ENCODE data around the gene GM2A. TPM values are rescaled to one million over a fixed set of nuclear protein-coding genes. Genes with fewer than 3 reads are reported as not detected.

The GM2A gene
- total and polyA plus RNA-seq, 2 of the 13 experiments (the other 11 are each of a cell fraction or from before 2014, with no cell fraction given), result 14.6 to 29.6 TPM

- no peak for DNase-seq (ENCODE audit: low spot score)
- FAIRE-seq, result no peak
Measured at GRCh38 chr5:151212406-151212798, 40.6 kb upstream of the GM2A start.

More at GRCh38 chr5:151212406-151212798, 40.6 kb upstream of the GM2A start:
- Histone ChIP-seq H2AFZ (ENCODE audit: low read length) (no peak overlapping the region), H3K4me1 (ENCODE audit: insufficient read depth, low read length) (peaks cover 56% of the 10 kb centered on the region), H3K27ac (ENCODE audit: extremely low read length, insufficient read depth, low read length) (no peak overlapping the region), H3K9me3 (ENCODE audit: low read length) (no peaks in the 10 kb centered on the region), H3K36me3 (replicated peaks in 1 of 2; ENCODE audit: control insufficient read depth in 1 of 2, insufficient read depth in 2 of 2, low read length in 2 of 2) (no peaks in the 10 kb centered on the region), H3K4me3 (replicated peaks in 1 of 3; ENCODE audit: insufficient read depth in 1 of 3, low read depth in 2 of 3, low read length in 3 of 3) (no peak overlapping the region), H4K20me1 (ENCODE audit: insufficient read depth, low read length) (no peaks in the 10 kb centered on the region), H3K4me2 (ENCODE audit: low read depth, low read length) (no peak overlapping the region), H3K79me2 (ENCODE audit: insufficient read depth, low read length) (no peaks in the 10 kb centered on the region), H3K9ac (ENCODE audit: insufficient read depth, low read depth, low read length) (no peak overlapping the region), H3K27me3 (ENCODE audit: control insufficient read depth in 1 of 2, insufficient read depth in 2 of 2, low read length in 2 of 2) (no peaks in the 10 kb centered on the region)
- WGBS (ENCODE audit: low lambda C conversion rate), result 95% methylated on average over 3 of the region's 3 CpGs
- intact Hi-C loops (cut with micrococcal nuclease; ENCODE audit: unreplicated experiment) (no loop called here), in situ Hi-C loops (cut with HindIII; ENCODE audit: extremely low pct_ligation_motif_present, low pct_unique_long_range_greater_than_20kb) (no loop called here)
- peak; percentile 8; the same call in 2 of the 3 replicates for ATAC-seq
- no TSS peak for BruUV-seq (replicated peaks)
- POLR2A ChIA-PET, result interaction anchor here (0.6 kb wide), 1 partner anchor 436 kb away, joined by 3 read pairs; no protein-coding TSS in a partner anchor
- TF ChIP-seq ZFP37 (CRISPR knock-in tag; IDR thresholded peaks at IDR 0.05; ENCODE audit: borderline replicate concordance), result no peak
- TF ChIP-seq NFE2L2 (IDR thresholded peaks at IDR 0.05; ENCODE audit: low read length), result no peak
- TF ChIP-seq MIER2 (CRISPR knock-in tag; IDR thresholded peaks at IDR 0.05), result no peak
- TF ChIP-seq KDM6A (CRISPR knock-in tag; IDR thresholded peaks at IDR 0.05; ENCODE audit: low read depth), result no peak
- TF ChIP-seq, protein P1, sequence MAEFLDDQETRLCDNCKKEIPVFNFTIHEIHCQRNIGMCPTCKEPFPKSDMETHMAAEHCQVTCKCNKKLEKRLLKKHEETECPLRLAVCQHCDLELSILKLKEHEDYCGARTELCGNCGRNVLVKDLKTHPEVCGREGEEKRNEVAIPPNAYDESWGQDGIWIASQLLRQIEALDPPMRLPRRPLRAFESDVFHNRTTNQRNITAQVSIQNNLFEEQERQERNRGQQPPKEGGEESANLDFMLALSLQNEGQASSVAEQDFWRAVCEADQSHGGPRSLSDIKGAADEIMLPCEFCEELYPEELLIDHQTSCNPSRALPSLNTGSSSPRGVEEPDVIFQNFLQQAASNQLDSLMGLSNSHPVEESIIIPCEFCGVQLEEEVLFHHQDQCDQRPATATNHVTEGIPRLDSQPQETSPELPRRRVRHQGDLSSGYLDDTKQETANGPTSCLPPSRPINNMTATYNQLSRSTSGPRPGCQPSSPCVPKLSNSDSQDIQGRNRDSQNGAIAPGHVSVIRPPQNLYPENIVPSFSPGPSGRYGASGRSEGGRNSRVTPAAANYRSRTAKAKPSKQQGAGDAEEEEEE (CRISPR knock-in tag; IDR thresholded peaks at IDR 0.05; ENCODE audit: borderline replicate concordance), result no peak
- TF ChIP-seq MYC (CRISPR knock-in tag; IDR thresholded peaks at IDR 0.05; ENCODE audit: borderline replicate concordance), result no peak
- no peak for TF ChIP-seq DNMT3B (CRISPR knock-in tag; conservative IDR thresholded peaks at IDR 0.05)
- TF ChIP-seq RFX1 (IDR thresholded peaks at IDR 0.05), result no peak
- TF ChIP-seq NR2F2 (IDR thresholded peaks at IDR 0.05; ENCODE audit: borderline replicate concordance, low read depth), result no peak
- TF ChIP-seq SNAPC2 (CRISPR knock-in tag; IDR thresholded peaks at IDR 0.05), result no peak
- no peak for TF ChIP-seq ZNF24 (IDR thresholded peaks at IDR 0.05)
- TF ChIP-seq ZKSCAN1 (IDR thresholded peaks at IDR 0.05; ENCODE audit: low read length), result no peak
- TF ChIP-seq RORA (CRISPR knock-in tag; IDR thresholded peaks at IDR 0.05), result no peak
- TF ChIP-seq ZNF720 (CRISPR knock-in tag; IDR thresholded peaks at IDR 0.05), result no peak
- no peak for TF ChIP-seq KLF11 (CRISPR knock-in tag; IDR thresholded peaks at IDR 0.05)
- TF ChIP-seq ZNF557 (CRISPR knock-in tag; IDR thresholded peaks at IDR 0.05), result no peak
- TF ChIP-seq HINFP (CRISPR knock-in tag; IDR thresholded peaks at IDR 0.05; ENCODE audit: low read depth), result no peak
- TF ChIP-seq MXD3 (CRISPR knock-in tag; IDR thresholded peaks at IDR 0.05), result no peak
- TF ChIP-seq KLF15 (CRISPR knock-in tag; IDR thresholded peaks at IDR 0.05; ENCODE audit: borderline replicate concordance), result no peak
- CTCF ChIA-PET (ENCODE audit: low intra/inter-chr PET ratio, low total read pairs), result no interaction called here
